K562 (cell line): ENCODE data around the gene CLDN20. TPM values are rescaled to one million over a fixed set of nuclear protein-coding genes. Genes with fewer than 3 reads are reported as not detected.

Experiments
- ATAC-seq: fragments of 200-7000 bp; cut with Tn5 transposase; 3 replicates; pipeline ENCODE4 v1.9.1; 2020; ENCODE audit warnings: moderate library complexity
- BruUV-seq: library from RNA; stranded (reverse); fragments of 400-500 nt; replicated peaks from 2 replicates; lab custom pipeline; 2021; lab: Mats Ljungman, UMichigan
- CTCF ChIA-PET: fragments of 300-600 bp; formaldehyde crosslinking; extraction: SDS; loops from one replicate; lab custom pipeline; 2021; ENCODE audit warnings: low intra/inter-chr PET ratio; lab: Yijun Ruan, JAX
- POLR2A ChIA-PET: fragments of 300-600, 350-650 bp; sonication (Branson Sonifier 250); formaldehyde crosslinking; extraction: SDS; loops from one replicate; lab custom pipeline; 2021; ENCODE audit warnings: antibody characterized with exemption, inconsistent platforms; lab: Yijun Ruan, JAX
- DNase-seq, 4 experiments: peaks; one replicate each; pipeline versions ENCODE4 v3.0.0 to v3.0.0-alpha.2; 2011 to 2018; ENCODE audit warnings: low spot score in 3 of 4, mixed read lengths in 3 of 4; ENCODE audit errors: extremely low read depth in 1 of 4
- FAIRE-seq: peaks from 2 replicates; lab custom pipeline; 2011; peaks lifted over from hg19 to GRCh38; lab: Jason Lieb, UNC
- H2AFZ ChIP-seq: 2 replicates; pipeline ENCODE4 v1.6.0; 2011; ENCODE audit warnings: low read depth, low read length, control low read depth, inconsistent platforms
- H3K27ac ChIP-seq: fragments of 200-600 bp; 3 replicates; pipeline ENCODE4 v1.8.0; 2011; ENCODE audit warnings: low read depth, mild to moderate bottlenecking, control low read depth, inconsistent platforms, low read length, moderate library complexity, mixed read lengths; ENCODE audit errors: extremely low read depth
- H3K27me3 ChIP-seq, 2 experiments: fragments of 300-600 bp in 1 of 2; 2 replicates in 1 of 2; 3 replicates in 1 of 2; pipeline versions ENCODE4 v1.6.0 to v1.8.0; 2011; ENCODE audit warnings: inconsistent platforms in 2 of 2, low read length in 2 of 2, mild to moderate bottlenecking in 1 of 2, mixed read lengths in 1 of 2, moderate library complexity in 1 of 2; ENCODE audit not compliant: control insufficient read depth in 2 of 2, insufficient read depth in 2 of 2
- H3K36me3 ChIP-seq: fragments of 300-600 bp; 3 replicates; pipeline ENCODE4 v1.8.0; 2011; ENCODE audit warnings: mild to moderate bottlenecking, low read length, inconsistent platforms; ENCODE audit not compliant: control insufficient read depth, insufficient read depth
- H3K4me1 ChIP-seq, 2 experiments: fragments of 200-600 bp in 1 of 2; replicated peaks in 1 of 2; 2 replicates in 1 of 2; 3 replicates in 1 of 2; pipeline versions ENCODE4 v1.5.1 to v1.8.0; 2011; ENCODE audit warnings: inconsistent platforms in 2 of 2, low read length in 2 of 2, mild to moderate bottlenecking in 1 of 2, mixed read lengths in 1 of 2, moderate library complexity in 1 of 2; ENCODE audit not compliant: control insufficient read depth in 2 of 2, insufficient read depth in 2 of 2
- H3K4me2 ChIP-seq: 2 replicates; pipeline ENCODE4 v1.6.1; 2011; ENCODE audit warnings: low read length, control low read depth, inconsistent platforms, mixed read lengths; ENCODE audit not compliant: insufficient read depth
- H3K4me3 ChIP-seq: fragments of 200-600 bp; sonication (generic), shearing (Covaris generic); 2 replicates; pipeline ENCODE4 v1.5.1; 2016; ENCODE audit warnings: control low read depth, inconsistent platforms
- H3K79me2 ChIP-seq: fragments of 200-600 bp; 3 replicates; pipeline ENCODE4 v1.8.0; 2011; ENCODE audit warnings: low read length, inconsistent platforms; ENCODE audit not compliant: control insufficient read depth, insufficient read depth
- H3K9ac ChIP-seq, 2 experiments: 2 replicates each; pipeline versions ENCODE4 v1.6.0 to v1.6.1; 2011; ENCODE audit warnings: low read depth in 2 of 2, low read length in 2 of 2, control low read depth in 1 of 2, inconsistent platforms in 1 of 2, mild to moderate bottlenecking in 1 of 2, mixed read lengths in 1 of 2; ENCODE audit not compliant: insufficient read depth in 1 of 2
- H3K9me1 ChIP-seq: one replicate; pipeline ENCODE4 v1.6.0; 2011; ENCODE audit warnings: inconsistent platforms, mild to moderate bottlenecking, low read length, moderate library complexity; ENCODE audit not compliant: control insufficient read depth, insufficient read depth
- H3K9me3 ChIP-seq: replicated peaks from 2 replicates; pipeline ENCODE4 v1.5.1; 2011; ENCODE audit warnings: low read depth, low read length, inconsistent platforms; ENCODE audit not compliant: control insufficient read depth, insufficient read depth
- H4K20me1 ChIP-seq: replicated peaks from 2 replicates; pipeline ENCODE4 v1.6.1; 2011; ENCODE audit warnings: low read length, inconsistent platforms, mixed read lengths; ENCODE audit not compliant: control insufficient read depth, insufficient read depth
- CREB3 ChIP-seq: fragments of 450-650 bp; conservative IDR thresholded peaks from 2 replicates; pipeline ENCODE4 v1.6.1; 2016; ENCODE audit warnings: missing genetic modification characterization, low read depth, mild to moderate bottlenecking, missing compliant biosample characterization, moderate library complexity
- FOXA1 ChIP-seq: fragments of 450-650 bp; IDR thresholded peaks from 2 replicates; pipeline ENCODE4 v1.6.1; 2016; ENCODE audit warnings: mild to moderate bottlenecking, borderline replicate concordance
- HLTF ChIP-seq: fragments of 450-650 bp; IDR thresholded peaks from 2 replicates; pipeline ENCODE4 v1.6.1; 2016
- MCM2 ChIP-seq: fragments of 450-650 bp; IDR thresholded peaks from 2 replicates; pipeline ENCODE4 v1.6.1; 2017; ENCODE audit warnings: low read depth, mild to moderate bottlenecking
- MCM7 ChIP-seq, 2 experiments: fragments of 450-650 bp; IDR thresholded peaks; 2 replicates each; pipeline ENCODE4 v1.6.1; 2016 to 2018
- POLR2A ChIP-seq: fragments of 450-650 bp; conservative IDR thresholded peaks from 2 replicates; pipeline ENCODE4 v1.6.1; 2016
- SLC30A9 ChIP-seq: fragments of 250-450 bp; sonication (Bioruptor Pico); IDR thresholded peaks from 2 replicates; pipeline ENCODE4 v1.8.0; 2022; ENCODE audit warnings: mild to moderate bottlenecking, moderate library complexity
- STAT6 ChIP-seq: sonication (generic); formaldehyde crosslinking; IDR thresholded peaks from 2 replicates; pipeline ENCODE4 v1.8.1; 2023; ENCODE audit warnings: mild to moderate bottlenecking, missing genetic modification reagents
- THRA ChIP-seq: fragments of 450-650 bp; IDR thresholded peaks from 2 replicates; pipeline ENCODE4 v1.6.1; 2017; ENCODE audit warnings: mild to moderate bottlenecking, moderate library complexity
- WGBS: fragments of 100-300 bp; shearing (Covaris generic); methylation state at CpG from one replicate; pipeline ENCODE4 v1.1.6; 2016; ENCODE audit warnings: low coverage, mixed read lengths; ENCODE audit not compliant: insufficient coverage; ENCODE audit errors: missing lambda C conversion rate; 5-methylcytosine and 5-hydroxymethylcytosine counted together
- in situ Hi-C: fragments of 300-500 bp; cut with MboI; formaldehyde crosslinking; loops from 4 replicates; pipeline ENCODE4 v1.15.0; 2018; ENCODE audit warnings: inconsistent platforms, mixed read lengths
- intact Hi-C: fragments of 100-400 bp; cut with micrococcal nuclease; formaldehyde crosslinking; loops from 2 replicates; pipeline ENCODE4 v1.14.2; 2022
- polyA plus RNA-seq, 8 experiments: library from polyadenylated mRNA; depleted of rRNA in 4 of 8; stranded (reverse) in 5 of 8; unstranded in 3 of 8; fragments of >200 nt; fragmentation: Nextera tagmentation in 2 of 8; fragmentation: Illumina TruSeq in 1 of 8; extraction: Ambion mirVana in 2 of 8; extraction: Trizol in 1 of 8; gene quantifications; 2 replicates each; pipeline versions ENCODE4 v1.2.1 to v1.2.3, GENCODE V29; 2011 to 2014; ENCODE audit warnings: inconsistent platforms in 1 of 8, missing spikeins in 1 of 8
- total RNA-seq, 7 experiments: library from RNA; depleted of rRNA in 6 of 7; stranded (reverse); fragments of >200 nt in 6 of 7; fragmentation: Illumina TruSeq in 2 of 7; extraction: Trizol in 2 of 7; gene quantifications; 2 replicates each; pipeline versions ENCODE4 v1.2.1 to v1.2.3, GENCODE V29; 2011 to 2021; ENCODE audit warnings: low replicate concordance in 1 of 7

CLDN20 gene
- total and polyA plus RNA-seq, 9 of the 15 experiments (the other 6 are each of a cell fraction or from before 2014, with no cell fraction given), result not detected

GRCh38 chr6:155273431-155273830, 9.6 kb downstream of the CLDN20 start (continued):
- TF ChIP-seq CREB3 (no peak), MCM7 (IDR thresholded peaks at IDR 0.05) (no peak)

GRCh38 chr6:155274106-155274505, 10.3 kb downstream of the CLDN20 start:
- CTCF ChIA-PET, result no interaction called here
- intact Hi-C loops (no loop called here), in situ Hi-C loops (no loop called here)
- Histone ChIP-seq H3K27ac (no peak overlapping the region), H3K27me3 (no peaks in the 10 kb centered on the region), H3K4me1 (peaks cover 0 to 5% of the 10 kb centered on the region in 2 experiments; a peak in 2 of 5 replicates), H3K9me1 (no peaks in the 10 kb centered on the region), H2AFZ (no peak overlapping the region), H3K9ac (no peak overlapping the region), H3K79me2 (no peaks in the 10 kb centered on the region), H3K4me2 (no peak overlapping the region), H3K36me3 (peaks cover 72% of the 10 kb centered on the region), H3K9me3 (no peaks in the 10 kb centered on the region), H3K4me3 (no peak overlapping the region), H4K20me1 (no peaks in the 10 kb centered on the region)
- ATAC-seq (no peak), DNase-seq (no peak), FAIRE-seq (no peak)
- BruUV-seq, result no TSS peak
- POLR2A ChIA-PET, result no interaction called here
- WGBS, result 94% methylated on average over 2 of the region's 2 CpGs
- TF ChIP-seq THRA (no peak), MCM2 (no peak), POLR2A (no peak), STAT6 (CRISPR knock-in tag) (no peak), HLTF (no peak), FOXA1 (no peak), SLC30A9 (CRISPR knock-in tag) (no peak)
